Epithelial cell of proximal tubule (primary cell): ENCODE results near the gene KCNK17. TPM values are rescaled to one million over a fixed set of nuclear protein-coding genes. Genes with fewer than 3 reads are reported as not detected.

Experiments
- DNase-seq: peaks from one replicate; pipeline ENCODE4 v3.0.0-alpha.2; 2011; ENCODE audit warnings: low read depth
- H3K4me3 ChIP-seq: 2 replicates; pipeline ENCODE4 v1.5.1; 2011; ENCODE audit warnings: low read depth, mild to moderate bottlenecking, low read length
- CTCF ChIP-seq: conservative IDR thresholded peaks from 2 replicates; pipeline ENCODE4 v1.5.1; 2012; ENCODE audit warnings: low read depth, mild to moderate bottlenecking, low read length
- total RNA-seq: library from RNA; depleted of rRNA; stranded (reverse); fragments of >200 nt; gene quantifications from 2 replicates; pipeline ENCODE4 v1.2.3, GENCODE V29; 2015

KCNK17 gene
- total RNA-seq, 1 donor from 2014 or later, result not detected

- no peak for DNase-seq
- no peak overlapping the region for H3K4me3 ChIP-seq
- no peak for TF ChIP-seq CTCF
Observed at GRCh38 chr6:39249278-39249677, 64.9 kb downstream of the KCNK17 start.

Other genes starting within 250 kb of the KCNK17 start
- gene SAYSD1, start 199.2 kb downstream of the KCNK17 start, total RNA-seq, result 14.6 and 15.7 TPM in 2 replicates
- 1.6 and 2.8 TPM in 2 replicates for gene KCNK5, start 84.9 kb downstream of the KCNK17 start, total RNA-seq
- gene KCNK16, start 8.3 kb upstream of the KCNK17 start, total RNA-seq, result not detected in 2 replicates